Left ventricle myocardium inferior (tissue), 1 donor: ENCODE measurements around the gene NELFCD. TPM values are rescaled to one million over a fixed set of nuclear protein-coding genes. Genes with fewer than 3 reads are reported as not detected.

Experiments used
- DNase-seq: peaks from one replicate; pipeline ENCODE4 v3.0.0-alpha.2; 2020
- H3K27ac ChIP-seq: fragments of 200-600 bp; replicated peaks from 2 replicates; pipeline ENCODE4 v1.8.0; 2021
- H3K27me3 ChIP-seq: fragments of 200-600 bp; 2 replicates; pipeline ENCODE4 v1.8.0; 2021; ENCODE audit warnings: low read depth
- H3K36me3 ChIP-seq: fragments of 200-600 bp; 2 replicates; pipeline ENCODE4 v1.8.0; 2021
- H3K4me1 ChIP-seq: fragments of 200-600 bp; 2 replicates; pipeline ENCODE4 v1.8.0; 2021
- H3K4me3 ChIP-seq: fragments of 200-600 bp; 2 replicates; pipeline ENCODE4 v1.8.0; 2021; ENCODE audit warnings: mild to moderate bottlenecking, moderate library complexity
- H3K9me3 ChIP-seq: fragments of 200-600 bp; replicated peaks from 2 replicates; pipeline ENCODE4 v1.8.0; 2021
- CTCF ChIP-seq: fragments of 200-600 bp; IDR thresholded peaks from 2 replicates; pipeline ENCODE4 v1.8.0; 2021; ENCODE audit warnings: antibody characterized with exemption, mild to moderate bottlenecking, borderline replicate concordance
- intact Hi-C: fragments of 100-400 bp; cut with micrococcal nuclease; formaldehyde crosslinking; loops from one replicate; pipeline ENCODE4 v1.11.0; 2022
- total RNA-seq: library from RNA; stranded (reverse); fragmentation: NEBNext Ultra II Directional; extraction: Animal tissue kit (Norgen Biotek cat#: 25700); gene quantifications from one replicate; pipeline ENCODE4 v1.2.1, GENCODE V29; 2021
- donor health status: DM: no; HTN: yes; CAD: no; lungs with severe emphysema.

The NELFCD gene
- total RNA-seq, 1 donor from 2014 or later: 30.4 TPM

GRCh38 chr20:59020938-59021551, 40.0 kb downstream of the NELFCD start:
- DNase-seq: no peak
- Histone ChIP-seq H3K4me1 (peaks cover 32% of the 10 kb centered on the region), H3K27me3 (no peaks in the 10 kb centered on the region), H3K9me3 (no peaks in the 10 kb centered on the region), H3K27ac (no peak overlapping the region), H3K4me3 (no peak overlapping the region), H3K36me3 (peaks cover 42% of the 10 kb centered on the region)
- no peak for TF ChIP-seq CTCF
- intact Hi-C loops: no loop called here

GRCh38 chr20:59022754-59023153, 41.7 kb downstream of the NELFCD start:
- intact Hi-C loops: no loop called here
- no peak for TF ChIP-seq CTCF
- no peak for DNase-seq
- Histone ChIP-seq H3K36me3 (peaks cover 52% of the 10 kb centered on the region), H3K27ac (no peak overlapping the region), H3K9me3 (no peaks in the 10 kb centered on the region), H3K4me1 (peaks cover 27% of the 10 kb centered on the region), H3K4me3 (no peak overlapping the region), H3K27me3 (no peaks in the 10 kb centered on the region)

- H3K27ac ChIP-seq: no peak overlapping the region
- TF ChIP-seq CTCF: no peak
- intact Hi-C loops: no loop called here
- H3K9me3 ChIP-seq: no peaks in the 10 kb centered on the region
- H3K27me3 ChIP-seq: no peaks in the 10 kb centered on the region
- peaks cover 33% of the 10 kb centered on the region for H3K4me1 ChIP-seq
- no peak for DNase-seq
- H3K36me3 ChIP-seq: peaks cover 61% of the 10 kb centered on the region
- H3K4me3 ChIP-seq: no peak overlapping the region
Measured at GRCh38 chr20:59023616-59024015, 42.6 kb downstream of the NELFCD start.

GRCh38 chr20:59024111-59024530, 43.1 kb downstream of the NELFCD start:
- Histone ChIP-seq H3K27me3 (no peaks in the 10 kb centered on the region), H3K4me3 (no peak overlapping the region), H3K4me1 (peaks cover 38% of the 10 kb centered on the region), H3K36me3 (peaks cover 66% of the 10 kb centered on the region), H3K9me3 (no peaks in the 10 kb centered on the region), H3K27ac (no peak overlapping the region)
- DNase-seq: no peak
- no peak for TF ChIP-seq CTCF
- intact Hi-C loops: no loop called here

- Histone ChIP-seq H3K9me3 (no peaks in the 10 kb centered on the region), H3K36me3 (peaks cover 76% of the 10 kb centered on the region), H3K4me1 (peaks cover 48% of the 10 kb centered on the region), H3K27me3 (no peaks in the 10 kb centered on the region), H3K27ac (no peak overlapping the region), H3K4me3 (no peak overlapping the region)
- intact Hi-C loops: no loop called here
- no peak for TF ChIP-seq CTCF
- no peak for DNase-seq
Measured at GRCh38 chr20:59025086-59025485, 44.0 kb downstream of the NELFCD start.
